AG09319 (cell line): ENCODE data around the gene RHEX.

Experiments used
- DNase-seq: peaks from one replicate; pipeline ENCODE4 v3.0.0-alpha.2; 2010; ENCODE audit warnings: low read depth; ENCODE audit errors: extremely low read depth
- CTCF ChIP-seq: IDR thresholded peaks from 2 replicates; pipeline ENCODE4 v1.5.1; 2011; ENCODE audit warnings: low read depth, mild to moderate bottlenecking, inconsistent platforms, low read length, moderate library complexity

Gene RHEX

GRCh38 chr1:206097381-206097780 lies 44.4 kb downstream of the RHEX start:
- DNase-seq = no peak
- no peak for TF ChIP-seq CTCF

- DNase-seq = no peak
- TF ChIP-seq CTCF = no peak
Observed at GRCh38 chr1:206098242-206098919, 45.4 kb downstream of the RHEX start.

- no peak for TF ChIP-seq CTCF
- no peak for DNase-seq
Observed at GRCh38 chr1:206100226-206100815, 47.3 kb downstream of the RHEX start.

GRCh38 chr1:206101351-206102045 lies 48.5 kb downstream of the RHEX start:
- DNase-seq = no peak
- no peak for TF ChIP-seq CTCF

- TF ChIP-seq CTCF = no peak
- no peak for DNase-seq
Observed at GRCh38 chr1:206102292-206102936, 49.4 kb downstream of the RHEX start.

- DNase-seq = no peak
- no peak for TF ChIP-seq CTCF
Observed at GRCh38 chr1:206103979-206104378, 51.0 kb downstream of the RHEX start.

- no peak for TF ChIP-seq CTCF
- no peak for DNase-seq
Observed at GRCh38 chr1:206105464-206105995, 52.6 kb downstream of the RHEX start.
